ENCODE data around the gene GPR176.

- TF ChIP-seq CTCF (IDR thresholded peaks at IDR 0.05) (no peak), POLR2A (IDR thresholded peaks at IDR 0.05) (no peak), EP300 (IDR thresholded peaks at IDR 0.05) (no peak)
These were observed 30.5 kb downstream of the GPR176 start for GRCh38 chr15:39889601-39890000.

Measured in tibial nerve (tissue), 4 donors.